ENCODE results near the gene TCTA. TPM values are rescaled to one million over a fixed set of nuclear protein-coding genes. Genes with fewer than 3 reads are reported as not detected.

The TCTA gene
- total RNA-seq (2021; ENCODE audit: unreplicated experiment) (17.6 TPM), Bru-seq, nascent RNA (percentile 70 among the genes with signal in this experiment), BruChase-seq, experiment 1, labeled RNA remaining after a 2-hour chase (percentile 73 among the genes with signal in this experiment), BruChase-seq, experiment 2, labeled RNA remaining after a 6-hour chase (percentile 79 among the genes with signal in this experiment)
- polyA plus RNA-seq (2012; ENCODE audit: insufficient read length) = 17.0 TPM
- long read RNA-seq, transcript TCTA-201 (3 exons, 2,146 nt) = major isoform, 14 of 20 reads
- long read RNA-seq, partial matches to known transcripts = 0 of 20 reads
- long read RNA-seq, other reads (novel, unspliced or antisense) = 4 of 20 reads

DNA sequence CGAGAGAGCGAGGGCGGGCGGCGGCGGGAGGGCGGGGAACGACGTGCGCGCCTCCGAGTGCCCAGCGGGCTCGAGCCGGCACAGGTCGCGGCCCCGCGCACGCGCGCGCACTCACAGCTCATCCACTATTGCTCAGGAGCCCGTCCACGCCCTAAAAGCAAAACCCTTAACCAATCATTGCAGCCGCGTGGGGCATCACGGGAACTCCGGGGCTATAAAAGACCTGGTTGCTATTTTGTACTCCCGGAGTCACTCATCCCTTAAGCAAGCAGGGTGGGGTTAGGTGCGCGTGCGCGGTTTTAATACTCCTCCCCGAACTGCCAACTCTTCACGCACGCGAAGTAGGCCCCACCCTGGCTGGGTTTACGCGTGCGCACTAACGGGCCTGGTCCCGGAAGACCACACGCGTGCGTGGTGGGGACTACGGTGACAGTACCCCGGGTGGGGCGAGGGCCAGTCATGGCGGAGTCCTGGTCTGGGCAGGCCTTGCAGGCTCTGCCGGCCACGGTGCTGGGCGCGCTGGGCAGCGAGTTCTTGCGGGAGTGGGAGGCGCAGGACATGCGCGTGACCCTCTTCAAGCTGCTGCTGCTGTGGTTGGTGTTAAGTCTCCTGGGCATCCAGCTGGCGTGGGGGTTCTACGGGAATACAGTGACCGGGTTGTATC lies at the start of gene TCTA, which contains the start of gene RHOA:
TSS of gene TCTA (plus strand) at position 456 of the 664 bp plus-strand sequence. CDS start at position 460, 4 bp downstream.
TSS of gene RHOA (minus strand) at position 9 of the 664 bp plus-strand sequence. CDS start 36,387 bp downstream, outside the sequence.
- DNase-seq (ENCODE audit: low read depth, low spot score) (peak; percentile 97), ATAC-seq (peak; percentile 93)
- TF ChIP-seq POLR2AphosphoS5 (IDR thresholded peaks at IDR 0.05; ENCODE audit: low read depth, low read length) (peak; percentile 98), SIN3A (IDR thresholded peaks at IDR 0.05; ENCODE audit: borderline replicate concordance, insufficient read depth, low read depth, low read length) (0 out of 2 replicates have a peak, but pooled peaks have one; percentile 41)
- TF ChIP-seq, protein P1, sequence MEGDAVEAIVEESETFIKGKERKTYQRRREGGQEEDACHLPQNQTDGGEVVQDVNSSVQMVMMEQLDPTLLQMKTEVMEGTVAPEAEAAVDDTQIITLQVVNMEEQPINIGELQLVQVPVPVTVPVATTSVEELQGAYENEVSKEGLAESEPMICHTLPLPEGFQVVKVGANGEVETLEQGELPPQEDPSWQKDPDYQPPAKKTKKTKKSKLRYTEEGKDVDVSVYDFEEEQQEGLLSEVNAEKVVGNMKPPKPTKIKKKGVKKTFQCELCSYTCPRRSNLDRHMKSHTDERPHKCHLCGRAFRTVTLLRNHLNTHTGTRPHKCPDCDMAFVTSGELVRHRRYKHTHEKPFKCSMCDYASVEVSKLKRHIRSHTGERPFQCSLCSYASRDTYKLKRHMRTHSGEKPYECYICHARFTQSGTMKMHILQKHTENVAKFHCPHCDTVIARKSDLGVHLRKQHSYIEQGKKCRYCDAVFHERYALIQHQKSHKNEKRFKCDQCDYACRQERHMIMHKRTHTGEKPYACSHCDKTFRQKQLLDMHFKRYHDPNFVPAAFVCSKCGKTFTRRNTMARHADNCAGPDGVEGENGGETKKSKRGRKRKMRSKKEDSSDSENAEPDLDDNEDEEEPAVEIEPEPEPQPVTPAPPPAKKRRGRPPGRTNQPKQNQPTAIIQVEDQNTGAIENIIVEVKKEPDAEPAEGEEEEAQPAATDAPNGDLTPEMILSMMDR (IDR thresholded peaks at IDR 0.05) = no peak
- peaks cover 10% of the 10 kb centered on the region; the same call in 1 of the 2 replicates for H3K36me3 ChIP-seq (ENCODE audit: control insufficient read depth, insufficient read depth, low read length)
- CTCF ChIA-PET = no interaction called here
- no peaks in the 10 kb centered on the region for H3K27me3 ChIP-seq (ENCODE audit: control insufficient read depth, insufficient read depth, low read length)
- POLR2A ChIA-PET = no interaction called here
- peak within 1 kb of the TSS; percentile 84 to 93 for H3K4me3 ChIP-seq (ENCODE audit: low read depth in 2 of 2, low read length in 2 of 2)
- no peaks in the 10 kb centered on the region for H3K9me3 ChIP-seq (ENCODE audit: control insufficient read depth, insufficient read depth, low read depth, low read length)
- BruUV-seq (replicated peaks) = no TSS peak
- in situ Hi-C loops (cut with HindIII; ENCODE audit: low pct_unique_long_range_greater_than_20kb, low sequenced_read_pairs) (no loop called here), intact Hi-C loops (cut with micrococcal nuclease; ENCODE audit: unreplicated experiment) (no loop called here)
- H3K27ac ChIP-seq (ENCODE audit: low read length) = peak within 1 kb of the TSS; percentile 90
- peaks cover 17% of the 10 kb centered on the region for H3K4me1 ChIP-seq (ENCODE audit: control insufficient read depth, insufficient read depth, low read length)

DNA sequence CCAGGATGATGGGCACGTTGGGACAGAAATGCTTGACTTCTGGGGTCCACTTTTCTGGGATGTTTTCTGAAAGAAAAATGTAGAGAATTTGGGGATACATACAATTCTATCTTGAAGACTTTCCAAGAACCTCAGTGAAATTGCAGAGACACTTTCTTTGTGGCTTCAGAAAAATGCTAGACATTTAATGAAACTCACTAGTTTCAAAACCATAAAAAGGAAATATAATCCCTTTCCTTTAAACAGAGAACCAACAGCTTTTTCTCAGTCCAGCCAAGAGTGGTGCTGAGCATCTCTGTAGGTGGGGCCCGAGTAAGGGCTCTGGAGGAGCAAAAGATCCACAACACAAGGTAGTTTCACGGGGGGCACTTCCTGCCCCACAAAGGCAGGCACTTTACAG lies 49.7 kb upstream of the TCTA start:
- Histone ChIP-seq H3K4me1 (ENCODE audit: control insufficient read depth, insufficient read depth, low read length) (peaks cover 12% of the 10 kb centered on the region), H3K27ac (ENCODE audit: low read length) (no peak overlapping the region), H3K36me3 (ENCODE audit: control insufficient read depth, insufficient read depth, low read length) (peaks cover 3% of the 10 kb centered on the region), H3K27me3 (ENCODE audit: control insufficient read depth, insufficient read depth, low read length) (no peaks in the 10 kb centered on the region), H3K4me3 (ENCODE audit: low read depth in 2 of 2, low read length in 2 of 2) (no peak overlapping the region), H3K9me3 (ENCODE audit: control insufficient read depth, insufficient read depth, low read depth, low read length) (no peaks in the 10 kb centered on the region)
- DNase-seq (ENCODE audit: low read depth, low spot score) (no peak), ATAC-seq (no peak)
- intact Hi-C loops (cut with micrococcal nuclease; ENCODE audit: unreplicated experiment) = no loop called here
- no peak for TF ChIP-seq TCF7L2 (IDR thresholded peaks at IDR 0.05; ENCODE audit: low read depth, low read length)
- TF ChIP-seq SIN3A (IDR thresholded peaks at IDR 0.05; ENCODE audit: borderline replicate concordance, insufficient read depth, low read depth, low read length) = no peak
- TF ChIP-seq REST (IDR thresholded peaks at IDR 0.05; ENCODE audit: insufficient read depth in 1 of 2, low read depth in 2 of 2, low read length in 1 of 2) = no peak
- TF ChIP-seq POLR2AphosphoS5 (IDR thresholded peaks at IDR 0.05; ENCODE audit: low read depth, low read length) = no peak
- TF ChIP-seq, protein P1 (IDR thresholded peaks at IDR 0.05) = no peak
- CTCF ChIA-PET = no interaction called here
- in situ Hi-C loops (cut with HindIII; ENCODE audit: low pct_unique_long_range_greater_than_20kb, low sequenced_read_pairs) = no loop called here
- BruUV-seq (replicated peaks) = no TSS peak
- POLR2A ChIA-PET = no interaction called here
